Upper lobe of left lung (tissue), 6 donors: Measurements from ENCODE around the gene TMC6. TPM values are rescaled to one million over a fixed set of nuclear protein-coding genes. Genes with fewer than 3 reads are reported as not detected.
A peak's percentile ranks its signal among the peaks of the same experiment; 100 is the strongest.

Experiments used
- ATAC-seq, 2 donors: fragments of 200-7000 bp; cut with Tn5 transposase; one replicate each; pipeline ENCODE4 v1.9.1; 2022; ENCODE audit warnings: mild to moderate bottlenecking in 2 of 2, moderate library complexity in 2 of 2; ENCODE audit not compliant: low FRiP score in 2 of 2
- DNase-seq, 2 donors: peaks; one replicate each; pipeline ENCODE4 v3.0.0-alpha.2; 2019 to 2020
- H3K27ac ChIP-seq, 4 donors: fragments of 200-600 bp; sonication (generic); one replicate each; pipeline ENCODE4 v1.5.1; 2016 to 2019
- H3K27me3 ChIP-seq, 4 donors: fragments of 200-600 bp; sonication (generic); one replicate each; pipeline ENCODE4 v1.5.1; 2017 to 2019
- H3K36me3 ChIP-seq, 4 donors: fragments of 200-600 bp; sonication (generic); one replicate each; pipeline ENCODE4 v1.5.1; 2016 to 2019
- H3K4me1 ChIP-seq, 4 donors: fragments of 200-600 bp; sonication (generic); one replicate each; pipeline ENCODE4 v1.5.1; 2018 to 2019
- H3K4me3 ChIP-seq, 4 donors: fragments of 200-600 bp; sonication (generic); one replicate each; pipeline ENCODE4 v1.5.1; 2017 to 2019; ENCODE audit warnings: mild to moderate bottlenecking in 2 of 4, moderate library complexity in 1 of 4
- H3K9me3 ChIP-seq, 4 donors: fragments of 200-600 bp; sonication (generic); one replicate each; pipeline ENCODE4 v1.5.1; 2018 to 2019
- EP300 ChIP-seq, 4 donors: sonication (generic); formaldehyde crosslinking; IDR thresholded peaks; one replicate each; pipeline ENCODE4 v1.5.1; 2017; ENCODE audit warnings: antibody characterized with exemption in 4 of 4, control low read depth in 2 of 4
- POLR2A ChIP-seq, 4 donors: fragments of 450-650 bp; IDR thresholded peaks; one replicate each; pipeline ENCODE4 v1.5.1; 2016 to 2017; ENCODE audit warnings: antibody characterized with exemption in 4 of 4, mild to moderate bottlenecking in 2 of 4
- POLR2AphosphoS5 ChIP-seq, 2 donors: sonication (generic); formaldehyde crosslinking; IDR thresholded peaks; one replicate each; pipeline ENCODE4 v1.5.1; 2017; ENCODE audit warnings: antibody characterized with exemption in 2 of 2
- WGBS, 2 donors: methylation state at CpG; one replicate each; pipeline ENCODE4 v1.1.5; 2017 to 2018; 5-methylcytosine and 5-hydroxymethylcytosine counted together
- total RNA-seq, 6 donors: library from RNA; depleted of rRNA in 4 of 6; stranded (reverse); fragments of >200 nt in 4 of 6; gene quantifications; one replicate each; pipeline versions ENCODE4 v1.1.0 to v1.2.1, GENCODE V29; 2016 to 2021
- TF ChIP-seq, protein P1 (sequence below), 6 experiments: fragments of 450-650 bp in 4 of 6; fragments of 200-600 bp in 2 of 6; sonication (generic) in 2 of 6; IDR thresholded peaks; one replicate each; pipeline ENCODE4 v1.5.1; 2016 to 2019; ENCODE audit warnings: antibody characterized with exemption in 6 of 6
- donor health status: DM: no; HTN: no; CAD: no; lungs with moderate emphysema.
- donor health status: DM: no; HTN: yes; CAD: no; lungs with severe emphysema.

The TMC6 gene
- total RNA-seq, 6 donors from 2014 or later: 51.4 to 216 (median 195) TPM

DNA sequence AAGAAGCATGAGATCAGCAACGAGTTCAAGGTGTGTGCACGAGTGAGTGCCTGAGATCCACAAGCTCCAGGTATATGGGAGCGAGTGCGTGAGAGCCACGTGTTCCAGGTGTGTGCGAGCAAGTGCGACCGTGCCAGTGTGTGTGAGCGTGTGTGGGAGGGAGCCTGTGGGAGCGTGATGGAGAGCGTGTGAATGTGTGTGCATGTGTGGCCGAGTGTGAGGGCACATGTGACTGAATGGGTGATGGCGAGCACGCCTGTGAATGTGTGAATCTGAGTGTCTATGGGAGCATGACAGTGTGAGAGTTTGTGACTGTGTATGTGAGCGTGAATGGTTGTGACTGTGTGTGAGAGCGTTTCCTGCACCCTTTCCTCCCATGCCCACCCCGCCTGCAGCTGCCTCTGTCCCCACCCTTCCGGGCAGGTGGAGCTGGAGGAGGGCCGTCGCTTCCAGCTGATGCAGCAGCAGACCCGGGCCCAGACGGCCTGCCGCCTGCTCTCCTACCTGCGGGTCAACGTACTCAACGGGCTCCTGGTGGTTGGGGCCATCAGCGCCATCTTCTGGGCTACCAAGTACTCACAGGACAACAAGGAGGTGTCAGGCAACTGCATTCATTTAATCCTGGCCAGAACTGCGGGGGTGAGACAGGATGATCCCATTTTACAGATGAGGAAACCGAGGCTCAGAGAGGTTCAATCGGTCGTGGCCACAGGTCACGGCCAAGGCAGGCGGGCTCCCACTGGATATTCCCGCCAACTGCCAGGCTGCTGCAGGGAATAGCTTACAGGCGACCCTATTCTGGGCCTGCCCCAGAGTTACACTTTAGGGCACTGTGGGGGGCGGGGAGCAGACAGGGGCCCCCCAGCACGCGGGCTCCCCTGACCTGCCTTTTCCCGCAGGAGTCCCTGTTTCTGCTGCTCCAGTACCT, 5.7 kb upstream of the TMC6 start:
- no peaks in the 10 kb centered on the region for H3K27me3 ChIP-seq
- no peaks in the 10 kb centered on the region for H3K36me3 ChIP-seq
- ATAC-seq (no peak), DNase-seq (peak; percentile 85)
- TF ChIP-seq, protein P1, sequence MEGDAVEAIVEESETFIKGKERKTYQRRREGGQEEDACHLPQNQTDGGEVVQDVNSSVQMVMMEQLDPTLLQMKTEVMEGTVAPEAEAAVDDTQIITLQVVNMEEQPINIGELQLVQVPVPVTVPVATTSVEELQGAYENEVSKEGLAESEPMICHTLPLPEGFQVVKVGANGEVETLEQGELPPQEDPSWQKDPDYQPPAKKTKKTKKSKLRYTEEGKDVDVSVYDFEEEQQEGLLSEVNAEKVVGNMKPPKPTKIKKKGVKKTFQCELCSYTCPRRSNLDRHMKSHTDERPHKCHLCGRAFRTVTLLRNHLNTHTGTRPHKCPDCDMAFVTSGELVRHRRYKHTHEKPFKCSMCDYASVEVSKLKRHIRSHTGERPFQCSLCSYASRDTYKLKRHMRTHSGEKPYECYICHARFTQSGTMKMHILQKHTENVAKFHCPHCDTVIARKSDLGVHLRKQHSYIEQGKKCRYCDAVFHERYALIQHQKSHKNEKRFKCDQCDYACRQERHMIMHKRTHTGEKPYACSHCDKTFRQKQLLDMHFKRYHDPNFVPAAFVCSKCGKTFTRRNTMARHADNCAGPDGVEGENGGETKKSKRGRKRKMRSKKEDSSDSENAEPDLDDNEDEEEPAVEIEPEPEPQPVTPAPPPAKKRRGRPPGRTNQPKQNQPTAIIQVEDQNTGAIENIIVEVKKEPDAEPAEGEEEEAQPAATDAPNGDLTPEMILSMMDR (IDR thresholded peaks at IDR 0.05): peak; percentile 40 to 68 (median 62)
- TF ChIP-seq POLR2AphosphoS5 (IDR thresholded peaks at IDR 0.05): no peak
- TF ChIP-seq POLR2A (IDR thresholded peaks at IDR 0.05): no peak
- TF ChIP-seq EP300 (IDR thresholded peaks at IDR 0.05): no peak
- WGBS, 2 donors: 59% methylated on average over 29 to 39 of the region's 39 CpGs
- H3K27ac ChIP-seq: no peak overlapping the region
- H3K4me1 ChIP-seq: peaks cover 40 to 68% (median 49%) of the 10 kb centered on the region in 4 donors
- no peak overlapping the region for H3K4me3 ChIP-seq
- H3K9me3 ChIP-seq: no peaks in the 10 kb centered on the region

DNA sequence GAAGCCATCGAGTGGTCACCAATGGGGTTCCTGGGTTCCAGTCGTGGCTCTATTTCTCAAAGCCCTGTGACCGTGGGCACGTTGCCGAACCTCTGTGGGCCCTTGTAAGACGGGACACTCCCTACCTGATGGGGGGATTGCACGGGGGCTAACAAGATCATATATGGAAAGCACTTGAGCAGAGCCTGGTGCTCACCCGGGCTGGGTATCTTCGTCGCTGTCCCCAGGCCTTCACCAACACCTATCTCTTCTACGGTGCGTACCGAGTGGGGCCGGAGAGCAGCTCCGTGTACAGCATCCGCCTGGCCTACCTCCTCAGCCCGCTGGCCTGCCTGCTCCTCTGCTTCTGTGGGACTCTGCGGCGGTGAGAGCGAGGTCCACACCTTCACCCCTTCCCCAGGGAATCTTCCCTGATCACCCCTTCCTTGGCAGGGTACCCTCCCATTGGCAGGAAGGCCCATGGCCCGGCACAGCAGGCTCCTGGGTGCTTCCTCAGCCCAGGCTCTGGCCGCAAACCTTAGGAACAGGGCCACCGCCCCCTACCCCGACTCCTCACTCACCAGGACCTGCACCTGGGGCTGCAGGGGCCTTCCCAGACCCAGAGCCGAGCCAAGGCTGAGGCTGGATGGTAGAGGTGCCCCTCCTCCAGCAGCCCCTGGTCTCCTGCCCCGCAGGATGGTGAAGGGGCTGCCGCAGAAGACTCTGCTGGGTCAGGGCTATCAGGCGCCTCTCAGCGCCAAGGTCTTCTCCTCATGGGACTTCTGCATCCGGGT, 4.8 kb upstream of the TMC6 start:
- Histone ChIP-seq H3K27ac (peak overlapping the region in 3 of 4 donors; percentile 23 to 88 (median 63)), H3K27me3 (no peaks in the 10 kb centered on the region), H3K36me3 (no peaks in the 10 kb centered on the region), H3K9me3 (no peaks in the 10 kb centered on the region), H3K4me1 (peaks cover 46 to 69% (median 54%) of the 10 kb centered on the region in 4 donors), H3K4me3 (no peak overlapping the region)
- TF ChIP-seq, protein P1 (IDR thresholded peaks at IDR 0.05): no peak
- TF ChIP-seq EP300 (IDR thresholded peaks at IDR 0.05) (no peak), POLR2A (IDR thresholded peaks at IDR 0.05) (no peak), POLR2AphosphoS5 (IDR thresholded peaks at IDR 0.05) (no peak)
- ATAC-seq: no peak
- WGBS, 2 donors: 90 to 92% methylated on average over 16 to 29 of the region's 30 CpGs
- peak; percentile 19 to 56 for DNase-seq

DNA sequence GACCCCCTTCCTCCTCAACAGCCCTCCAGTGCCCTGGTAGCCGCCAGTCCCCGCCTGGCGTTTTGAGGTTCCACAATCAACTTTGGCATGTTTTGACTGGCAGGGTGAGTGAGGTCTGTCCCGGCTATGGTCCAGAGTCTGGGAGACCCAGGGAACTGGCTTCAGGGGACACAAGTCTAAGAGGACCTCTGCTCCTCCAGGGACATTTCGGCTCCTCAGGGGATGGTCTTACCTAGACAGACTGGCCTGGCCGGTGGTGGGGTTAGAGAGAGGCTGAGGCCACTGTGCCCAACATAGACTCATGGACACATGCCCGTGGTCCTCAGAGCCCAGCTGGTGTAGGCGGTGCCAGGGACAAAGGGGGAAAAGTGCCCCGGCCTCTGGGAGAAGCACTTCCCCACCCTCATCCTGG, 4.2 kb upstream of the TMC6 start:
- peak in 1 of 2 donors; percentile 21 for DNase-seq
- TF ChIP-seq EP300 (IDR thresholded peaks at IDR 0.05): no peak
- TF ChIP-seq, protein P1 (IDR thresholded peaks at IDR 0.05): no peak
- no peak for TF ChIP-seq POLR2A (IDR thresholded peaks at IDR 0.05)
- no peak for TF ChIP-seq POLR2AphosphoS5 (IDR thresholded peaks at IDR 0.05)
- ATAC-seq: no peak
- 73 to 83% methylated on average over 5 to 9 of the region's 9 CpGs for WGBS, 2 donors
- no peaks in the 10 kb centered on the region for H3K36me3 ChIP-seq
- peaks cover 46 to 67% (median 57%) of the 10 kb centered on the region in 4 donors for H3K4me1 ChIP-seq
- H3K27me3 ChIP-seq: no peaks in the 10 kb centered on the region
- H3K4me3 ChIP-seq: peak overlapping the region in 3 of 4 donors; percentile 47 to 53 (median 51)
- H3K9me3 ChIP-seq: no peaks in the 10 kb centered on the region
- H3K27ac ChIP-seq: peak overlapping the region in 3 of 4 donors; percentile 63 to 96 (median 88)

GRCh38 chr17:78132084-78132676, 3.6 kb upstream of the TMC6 start:
- ATAC-seq: peak in 1 of 2 donors; percentile 27
- 21 to 44% methylated on average over 7 to 35 of the region's 38 CpGs for WGBS, 2 donors
- peak overlapping the region; percentile 63 to 96 (median 90) for H3K27ac ChIP-seq
- peak; percentile 88 to 90 for DNase-seq
- no peaks in the 10 kb centered on the region for H3K36me3 ChIP-seq
- TF ChIP-seq POLR2AphosphoS5 (IDR thresholded peaks at IDR 0.05): peak in 1 of 2 donors; percentile 62
- no peak for TF ChIP-seq EP300 (IDR thresholded peaks at IDR 0.05)
- TF ChIP-seq, protein P1 (IDR thresholded peaks at IDR 0.05): no peak
- peak in 1 of 4 donors; percentile 59 for TF ChIP-seq POLR2A (IDR thresholded peaks at IDR 0.05)
- H3K4me3 ChIP-seq: peak overlapping the region in 3 of 4 donors; percentile 47 to 53 (median 51)
- no peaks in the 10 kb centered on the region for H3K9me3 ChIP-seq
- no peaks in the 10 kb centered on the region for H3K27me3 ChIP-seq
- H3K4me1 ChIP-seq: peaks cover 46 to 67% (median 60%) of the 10 kb centered on the region in 4 donors
